Measurements from ENCODE around the gene RAPGEF2.
"Not testable (repeated sequence)": the region's sequence is repeated elsewhere in the genome, so short reads cannot be mapped to it uniquely, and the experiment has no call there.

The RAPGEF2 gene

DNA sequence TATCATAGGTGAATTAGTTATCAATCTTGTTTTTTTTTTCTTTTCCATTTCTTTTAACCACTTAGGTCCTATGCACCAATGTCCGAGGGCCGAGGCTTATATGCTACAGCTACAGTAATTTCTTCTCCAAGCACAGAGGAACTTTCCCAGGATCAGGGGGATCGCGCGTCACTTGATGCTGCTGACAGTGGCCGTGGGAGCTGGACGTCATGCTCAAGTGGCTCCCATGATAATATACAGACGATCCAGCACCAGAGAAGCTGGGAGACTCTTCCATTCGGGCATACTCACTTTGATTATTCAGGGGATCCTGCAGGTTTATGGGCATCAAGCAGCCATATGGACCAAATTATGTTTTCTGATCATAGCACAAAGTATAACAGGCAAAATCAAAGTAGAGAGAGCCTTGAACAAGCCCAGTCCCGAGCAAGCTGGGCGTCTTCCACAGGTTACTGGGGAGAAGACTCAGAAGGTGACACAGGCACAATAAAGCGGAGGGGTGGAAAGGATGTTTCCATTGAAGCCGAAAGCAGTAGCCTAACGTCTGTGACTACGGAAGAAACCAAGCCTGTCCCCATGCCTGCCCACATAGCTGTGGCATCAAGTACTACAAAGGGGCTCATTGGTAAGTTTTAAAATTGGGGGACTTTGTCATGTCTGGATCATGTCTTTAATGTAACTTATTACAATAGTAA, 250.7 kb downstream of the RAPGEF2 start:
- in situ Hi-C loops (cut with HindIII; ENCODE audit: low sequenced_read_pairs) = loop anchor here (5.0 kb wide), 1 partner anchor 71 kb away; no protein-coding TSS in a partner anchor

DNA sequence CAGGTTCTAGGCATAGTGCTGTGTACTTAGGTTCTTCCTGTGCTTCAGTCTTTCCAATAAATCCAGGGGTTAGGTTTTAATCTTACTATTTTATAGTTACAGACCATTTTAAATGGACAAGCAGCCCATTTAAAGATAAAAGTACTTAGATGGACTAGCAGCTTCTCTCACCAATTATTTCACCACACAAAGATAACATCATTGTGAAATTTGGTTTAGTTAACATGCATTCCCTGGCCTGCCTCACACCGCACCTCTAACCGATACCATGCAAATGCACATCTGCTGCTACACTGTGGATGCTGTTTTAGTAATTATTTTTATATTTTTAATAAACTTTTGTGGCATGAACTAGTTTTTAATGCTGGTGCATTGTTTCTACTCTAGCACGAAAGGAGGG, 252.6 kb downstream of the RAPGEF2 start:
- in situ Hi-C loops (cut with HindIII; ENCODE audit: low sequenced_read_pairs) = no loop called here

DNA sequence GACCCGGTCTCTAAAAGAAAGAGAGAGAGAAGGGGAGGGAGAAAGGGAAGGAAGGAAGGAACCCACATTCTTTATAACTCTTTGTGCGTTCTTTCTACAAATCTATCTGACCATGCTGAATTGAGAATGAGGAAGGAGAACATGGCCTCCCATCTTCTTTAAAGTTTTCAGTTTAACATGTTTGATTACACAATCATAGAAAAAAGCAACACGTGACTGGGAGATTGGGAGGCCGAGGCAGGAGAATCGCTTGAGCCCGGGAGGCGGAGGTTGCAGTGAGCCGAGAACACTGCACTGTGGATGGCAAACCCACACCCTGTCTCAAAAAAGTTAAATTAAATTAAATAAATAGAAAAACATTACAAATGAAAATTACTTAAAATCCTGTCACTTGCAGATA, 254.5 kb downstream of the RAPGEF2 start:
- in situ Hi-C loops (cut with HindIII; ENCODE audit: low sequenced_read_pairs) = no loop called here

DNA sequence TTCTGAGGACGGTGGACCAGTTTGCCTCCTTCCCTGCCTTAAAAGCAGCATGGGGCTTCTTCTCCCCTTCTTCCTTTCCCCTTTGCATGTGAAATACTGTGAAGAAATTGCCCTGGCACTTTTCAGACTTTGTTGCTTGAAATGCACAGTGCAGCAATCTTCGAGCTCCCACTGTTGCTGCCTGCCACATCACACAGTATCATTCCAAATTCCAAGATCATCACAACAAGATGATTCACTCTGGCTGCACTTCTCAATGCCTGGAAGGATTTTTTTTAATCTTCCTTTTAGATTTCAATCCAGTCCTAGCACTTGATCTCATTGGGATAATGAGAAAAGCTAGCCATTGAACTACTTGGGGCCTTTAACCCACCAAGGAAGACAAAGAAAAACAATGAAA, 255.3 kb downstream of the RAPGEF2 start:
- in situ Hi-C loops (cut with HindIII; ENCODE audit: low sequenced_read_pairs) = no loop called here

DNA sequence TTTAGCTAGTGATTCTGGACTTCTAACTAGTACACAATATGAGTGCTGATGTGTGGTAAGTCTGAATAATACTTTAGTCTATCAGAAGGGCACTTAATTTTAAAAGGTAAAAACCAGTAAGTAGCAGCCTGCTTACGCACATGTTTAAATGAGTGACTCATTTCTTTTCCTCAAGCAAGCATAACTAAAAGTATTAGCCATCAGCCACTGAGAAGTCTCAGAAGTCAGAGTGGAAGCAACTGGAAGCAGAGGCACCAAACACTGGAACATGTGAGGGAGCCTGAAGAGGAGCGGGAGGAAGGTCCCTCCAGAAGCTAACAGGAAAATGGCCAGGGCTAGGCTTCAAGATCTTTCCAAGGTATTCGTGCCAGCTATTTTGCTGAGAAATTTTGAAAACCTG, 257.7 kb downstream of the RAPGEF2 start:
- in situ Hi-C loops (cut with HindIII; ENCODE audit: low sequenced_read_pairs) = no loop called here

DNA sequence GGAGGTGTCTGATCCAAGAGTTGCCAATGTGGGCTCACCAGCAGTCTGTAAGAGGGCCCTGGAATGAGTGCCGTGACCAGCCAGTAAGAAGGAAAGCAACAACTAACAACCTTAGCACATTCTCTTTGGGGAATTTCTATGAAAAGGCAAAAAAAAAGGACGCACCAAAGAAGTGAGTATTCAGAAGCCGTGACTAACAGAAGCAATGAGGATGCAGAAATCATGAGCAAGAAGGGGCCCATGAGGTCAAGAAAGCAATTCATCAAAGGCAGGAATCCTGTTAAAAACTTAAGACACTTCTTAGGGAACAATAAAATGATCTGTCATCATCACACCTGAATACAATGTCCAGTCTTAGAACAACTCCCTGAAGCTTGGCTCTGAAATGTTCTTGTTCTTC, 260.5 kb downstream of the RAPGEF2 start:
- in situ Hi-C loops (cut with HindIII; ENCODE audit: low sequenced_read_pairs) = no loop called here

DNA sequence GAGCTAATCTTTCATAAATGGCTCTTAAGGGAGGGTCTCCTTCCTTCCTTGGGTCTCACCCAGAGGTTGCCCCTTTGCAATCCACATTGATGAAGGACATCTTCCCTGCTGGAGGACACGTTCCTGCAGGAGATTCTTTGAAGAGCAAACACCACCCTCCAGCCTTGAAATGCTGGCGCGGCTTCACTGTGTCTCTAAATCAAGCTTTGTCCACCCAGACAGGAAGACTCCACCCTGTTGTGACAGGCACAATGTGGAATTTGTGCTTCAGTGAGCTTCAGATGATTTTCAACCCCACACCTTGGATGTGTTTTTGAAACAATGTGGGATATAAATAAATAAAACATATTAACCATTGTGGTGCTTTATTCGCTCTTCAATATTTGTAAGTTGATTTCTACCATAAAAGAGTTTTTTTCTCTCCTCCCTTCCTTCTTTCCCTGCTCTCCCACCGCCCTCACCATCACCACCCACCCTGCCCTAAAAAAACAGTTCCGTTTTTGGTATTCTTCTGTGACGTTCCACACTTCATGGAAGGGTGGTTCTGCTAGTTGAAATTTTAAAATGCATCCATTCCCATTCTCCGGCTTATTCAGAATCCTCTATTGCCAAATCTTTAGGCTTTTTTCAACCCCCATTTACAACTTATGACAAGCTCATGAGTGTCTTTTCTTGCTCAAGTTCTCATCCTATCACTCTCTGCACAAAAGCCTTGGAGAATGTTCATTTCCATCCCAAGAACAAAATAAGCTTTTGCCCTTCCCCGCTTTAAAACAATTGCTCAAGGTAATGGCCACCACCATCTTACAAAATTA, 264.3 kb downstream of the RAPGEF2 start:
- in situ Hi-C loops (cut with HindIII; ENCODE audit: low sequenced_read_pairs) = no loop called here

DNA sequence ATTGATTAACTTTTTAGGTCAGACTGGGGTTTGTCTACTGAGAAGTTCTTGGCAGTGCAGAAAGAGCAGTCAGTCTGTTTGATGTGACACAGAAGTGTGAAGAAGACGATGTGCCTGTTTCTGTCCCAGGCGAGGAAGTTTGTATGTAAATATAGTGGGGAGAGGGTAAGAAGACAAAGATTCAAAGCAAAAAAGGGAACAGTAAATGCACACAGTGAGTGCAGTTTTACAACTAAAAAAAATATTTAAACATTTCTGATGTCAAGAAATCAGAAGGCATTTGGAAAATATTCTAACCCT, 264.9 kb downstream of the RAPGEF2 start:
- in situ Hi-C loops (cut with HindIII; ENCODE audit: low sequenced_read_pairs) = no loop called here

DNA sequence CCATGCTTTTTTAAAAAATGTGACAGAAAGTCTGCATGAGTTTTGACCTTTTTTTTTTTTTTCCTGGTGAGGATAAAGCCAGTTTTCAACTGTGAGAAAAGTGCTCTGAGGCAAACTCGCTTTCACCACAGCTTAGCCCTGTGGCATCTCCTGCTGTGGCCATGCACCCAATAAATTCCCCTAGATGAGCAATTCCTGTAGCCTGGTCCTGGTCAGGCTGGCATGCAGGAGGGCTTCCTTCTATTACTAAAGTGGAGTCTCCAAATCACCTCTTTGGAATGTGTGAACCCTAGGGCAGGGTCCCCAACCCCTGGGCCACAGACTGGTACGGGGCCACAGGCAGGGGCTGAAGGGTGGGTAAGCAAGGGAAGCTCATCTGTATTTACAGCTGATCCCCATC, 265.4 kb downstream of the RAPGEF2 start:
- in situ Hi-C loops (cut with HindIII; ENCODE audit: low sequenced_read_pairs) = no loop called here

DNA sequence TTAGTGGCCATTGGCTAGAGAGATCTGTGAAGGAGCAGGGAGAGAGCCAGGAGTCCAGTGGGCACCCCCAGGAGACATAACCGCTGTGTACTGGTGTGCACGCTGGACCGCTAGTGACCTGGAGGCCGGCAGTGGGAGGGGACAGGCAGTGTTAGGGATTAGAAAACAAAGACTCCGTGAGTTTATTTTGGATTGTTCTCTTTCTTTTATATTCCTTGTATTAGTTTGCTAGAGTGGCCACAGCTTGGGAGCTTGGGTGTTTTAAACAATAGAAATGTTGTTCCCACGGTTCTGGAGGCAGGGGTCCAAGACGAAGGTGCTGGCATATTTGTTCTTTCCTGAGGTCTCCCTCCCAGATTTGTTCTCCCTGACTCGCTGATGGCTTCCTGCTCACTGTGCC, 266.4 kb downstream of the RAPGEF2 start:
- in situ Hi-C loops (cut with HindIII; ENCODE audit: low sequenced_read_pairs) = no loop called here

DNA sequence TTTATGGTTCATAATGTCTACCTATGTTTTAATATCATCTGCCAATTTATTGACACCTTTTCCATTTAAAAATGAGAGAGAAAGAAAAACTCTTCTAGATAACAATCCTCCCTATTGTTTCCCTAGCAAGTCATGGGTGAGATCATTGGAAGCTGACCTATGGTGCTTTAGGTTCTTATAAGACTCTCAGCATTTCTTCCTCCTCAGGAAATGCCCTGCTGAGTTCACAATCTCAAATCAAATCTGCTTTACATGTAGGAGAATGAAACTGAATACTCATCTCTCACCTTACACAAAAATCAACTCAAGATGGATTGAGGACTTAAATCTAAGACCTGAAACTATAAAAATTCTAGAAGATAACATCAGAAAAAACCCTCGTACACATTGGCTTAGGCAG, 267.4 kb downstream of the RAPGEF2 start:
- in situ Hi-C loops (cut with HindIII; ENCODE audit: low sequenced_read_pairs) = no loop called here

DNA sequence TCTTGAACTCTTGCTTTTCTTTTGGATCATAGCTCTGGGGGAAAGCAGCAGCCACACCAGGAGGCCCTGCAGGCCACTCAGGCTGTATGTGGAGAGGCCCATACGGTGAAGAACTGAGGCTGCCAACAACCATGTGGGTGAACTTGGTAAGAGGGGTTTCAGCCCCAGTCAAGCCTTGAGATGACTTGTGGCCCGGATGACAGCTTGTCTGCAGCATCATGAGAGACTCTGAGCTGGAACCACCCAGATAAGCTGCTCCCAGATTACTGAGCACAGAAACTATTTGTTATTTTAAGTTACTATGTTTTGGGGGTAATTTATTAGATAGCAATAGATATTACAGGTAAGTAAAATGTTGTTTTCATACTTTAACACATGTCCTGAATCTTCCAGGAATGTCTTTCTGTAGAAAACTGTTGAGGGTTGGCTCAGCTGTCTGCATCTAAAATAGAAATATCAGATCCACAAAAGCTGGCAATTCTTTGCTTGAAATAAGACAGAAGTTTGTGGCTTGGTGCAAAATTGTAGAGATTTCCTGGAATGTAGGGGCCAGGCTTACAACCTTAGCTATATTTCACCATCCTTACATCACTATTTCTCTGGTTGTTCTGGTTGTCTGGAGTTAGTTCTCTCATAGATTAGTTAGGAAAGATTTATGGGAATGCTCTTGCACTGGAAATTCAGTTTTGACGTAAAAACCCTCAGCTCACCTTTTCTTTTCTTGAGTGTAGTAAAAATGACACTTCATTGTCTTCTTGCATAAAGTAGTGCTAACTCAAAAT, 272.1 kb downstream of the RAPGEF2 start:
- in situ Hi-C loops (cut with HindIII; ENCODE audit: low sequenced_read_pairs) = no loop called here

DNA sequence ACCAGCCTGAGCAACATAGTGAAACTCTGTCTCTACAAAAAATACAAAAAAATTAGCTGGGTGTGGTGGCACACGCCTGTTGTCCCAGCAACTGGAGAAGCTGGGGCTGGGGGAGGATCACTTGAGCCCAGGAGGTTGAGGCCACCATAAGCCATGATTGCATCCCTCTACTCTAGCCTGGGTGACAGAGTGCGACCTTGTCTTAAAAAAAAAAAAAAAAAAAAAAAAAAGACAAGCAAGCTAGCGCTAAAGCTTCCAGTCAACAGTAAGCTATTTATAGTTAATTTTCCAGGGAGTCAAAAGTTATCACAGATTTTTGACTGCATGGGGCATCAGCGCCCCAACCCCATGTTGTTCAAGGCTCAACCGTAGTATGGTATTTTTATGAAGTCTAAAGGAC, 273.4 kb downstream of the RAPGEF2 start:
- in situ Hi-C loops (cut with HindIII; ENCODE audit: low sequenced_read_pairs) = no loop called here

DNA sequence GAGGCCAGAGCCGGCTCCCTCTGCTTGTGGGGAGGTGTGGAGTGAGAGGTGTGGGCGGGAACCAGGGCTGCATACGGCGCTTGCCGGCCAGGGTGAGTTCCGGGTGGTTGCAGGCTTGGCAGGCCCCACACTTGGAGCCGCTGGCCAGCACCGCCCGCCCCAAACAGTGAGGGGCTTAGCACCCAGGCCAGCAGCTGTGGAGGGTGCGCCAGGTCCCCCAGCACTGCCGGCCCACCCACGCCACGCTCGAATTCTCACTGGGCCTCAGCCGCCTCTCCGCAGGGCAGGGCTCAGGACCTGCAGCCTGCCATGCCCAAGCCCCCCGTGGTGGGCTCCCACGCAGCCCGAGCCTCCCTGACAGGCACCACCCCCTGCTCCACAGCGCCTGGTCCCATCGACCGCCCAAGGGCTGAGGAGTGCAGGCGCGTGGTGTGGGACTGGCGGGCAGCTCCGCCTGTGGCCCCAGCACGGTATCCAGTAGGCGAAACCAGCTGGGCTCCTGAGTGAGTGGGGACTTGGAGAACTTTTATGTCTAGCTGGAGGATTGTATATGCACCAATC, 275.3 kb downstream of the RAPGEF2 start:
- in situ Hi-C loops (cut with HindIII; ENCODE audit: low sequenced_read_pairs) = no loop called here

DNA sequence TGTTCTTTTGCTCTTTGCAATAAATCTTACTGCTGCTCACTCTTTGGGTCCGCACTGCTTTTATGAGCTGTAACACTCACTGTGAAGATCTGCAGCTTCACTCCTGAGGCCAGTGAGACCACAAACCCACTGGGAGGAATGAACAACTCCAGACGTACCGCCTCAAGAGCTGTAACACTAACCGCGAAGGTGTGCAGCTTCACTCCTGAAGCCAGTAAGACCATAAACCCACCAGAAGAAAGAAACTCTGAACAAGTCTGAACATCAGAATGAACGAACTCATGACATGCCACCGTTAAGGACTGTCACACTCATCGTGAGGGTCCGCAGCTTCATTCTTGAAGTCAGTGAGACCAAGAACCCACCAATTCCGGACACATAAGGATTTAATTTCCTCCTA, 276.2 kb downstream of the RAPGEF2 start:
- in situ Hi-C loops (cut with HindIII; ENCODE audit: low sequenced_read_pairs) = not testable (repeated sequence)

DNA sequence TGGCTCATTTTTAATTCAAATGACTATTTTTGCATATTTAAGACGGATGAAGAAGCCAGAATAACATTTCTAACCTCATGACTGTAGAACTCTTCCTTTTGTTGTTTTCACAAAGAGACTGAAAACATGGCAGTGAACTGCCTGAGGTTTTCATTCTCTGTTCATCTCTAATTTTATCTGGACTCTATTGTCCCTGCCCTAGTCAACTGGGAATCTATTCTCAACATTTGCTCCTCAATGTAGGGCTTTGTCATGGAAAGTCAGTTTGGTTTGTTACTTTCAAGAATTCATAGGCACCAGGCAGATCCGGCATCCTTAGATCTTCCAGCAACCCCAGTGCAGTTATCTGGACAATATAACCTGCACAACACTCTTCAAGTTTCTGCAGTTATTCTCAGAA, 277.0 kb downstream of the RAPGEF2 start:
- in situ Hi-C loops (cut with HindIII; ENCODE audit: low sequenced_read_pairs) = no loop called here

DNA sequence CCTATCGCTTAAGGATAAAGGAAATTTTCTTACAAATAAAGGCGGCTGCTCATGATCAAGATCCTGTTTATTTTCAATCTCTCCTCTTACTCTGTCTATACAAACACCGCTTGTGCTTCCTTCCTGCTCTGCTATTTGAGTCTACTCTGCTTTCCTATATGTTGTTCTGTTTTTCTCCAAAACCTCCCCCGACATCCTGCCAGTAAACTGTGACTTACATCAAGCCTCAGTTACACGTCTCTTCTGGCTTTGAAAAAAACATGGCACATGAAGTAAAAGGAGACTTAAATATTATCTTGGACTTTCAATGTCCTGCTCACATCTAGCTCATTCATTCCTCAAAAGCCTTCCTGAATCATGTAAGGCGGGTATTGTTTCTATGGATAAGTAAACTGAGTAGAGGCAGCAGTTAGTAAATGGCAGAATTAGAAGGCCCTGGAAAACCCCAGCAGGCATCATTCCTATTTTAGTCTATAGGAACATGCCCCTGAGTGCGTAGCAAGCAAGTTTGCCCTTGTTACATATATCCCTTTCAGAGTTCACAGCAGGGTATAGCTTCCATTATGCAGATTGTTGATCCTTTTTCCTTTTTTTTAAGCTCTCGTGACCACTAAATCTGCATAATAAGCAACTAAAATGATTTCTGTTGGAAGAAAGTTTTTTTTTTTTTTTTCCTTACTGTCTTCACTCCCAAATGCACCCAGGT, 280.1 kb downstream of the RAPGEF2 start:
- in situ Hi-C loops (cut with HindIII; ENCODE audit: low sequenced_read_pairs) = no loop called here

DNA sequence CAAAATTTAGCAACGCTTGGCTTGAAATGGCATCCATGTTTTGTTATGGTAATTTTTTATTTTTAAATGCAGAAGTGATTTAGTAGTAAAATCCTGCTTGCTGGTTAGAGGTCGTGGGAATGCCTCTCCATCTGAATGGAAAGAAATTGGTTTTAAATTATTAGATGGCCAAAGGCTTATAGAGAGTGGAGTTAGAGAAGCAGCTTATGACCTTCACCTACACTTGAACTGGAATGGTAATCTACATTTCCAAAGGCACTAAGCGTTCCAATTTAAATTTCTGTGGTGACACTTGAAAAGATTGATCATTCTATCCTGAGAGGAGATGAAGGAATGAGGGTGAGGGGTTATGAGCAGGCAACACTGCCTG, 280.7 kb downstream of the RAPGEF2 start:
- in situ Hi-C loops (cut with HindIII; ENCODE audit: low sequenced_read_pairs) = no loop called here

DNA sequence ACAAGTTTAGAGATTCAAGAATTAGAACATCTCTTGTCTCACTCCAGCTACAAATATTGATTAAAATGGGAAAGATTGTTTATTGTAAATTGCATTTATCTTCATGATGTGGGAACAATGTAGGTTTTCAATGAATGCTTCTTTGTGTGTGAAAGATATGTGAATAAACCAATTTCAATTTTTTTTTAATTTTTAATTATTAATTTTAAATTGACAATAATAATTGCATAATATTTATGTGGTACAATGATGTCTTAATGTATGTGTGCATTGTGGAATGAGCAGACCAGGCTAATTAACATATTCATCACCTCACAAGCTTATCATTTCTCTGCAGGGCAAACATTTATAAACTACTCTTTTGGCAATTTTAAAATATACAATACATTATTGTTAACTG, 281.1 kb downstream of the RAPGEF2 start:
- in situ Hi-C loops (cut with HindIII; ENCODE audit: low sequenced_read_pairs) = no loop called here

DNA sequence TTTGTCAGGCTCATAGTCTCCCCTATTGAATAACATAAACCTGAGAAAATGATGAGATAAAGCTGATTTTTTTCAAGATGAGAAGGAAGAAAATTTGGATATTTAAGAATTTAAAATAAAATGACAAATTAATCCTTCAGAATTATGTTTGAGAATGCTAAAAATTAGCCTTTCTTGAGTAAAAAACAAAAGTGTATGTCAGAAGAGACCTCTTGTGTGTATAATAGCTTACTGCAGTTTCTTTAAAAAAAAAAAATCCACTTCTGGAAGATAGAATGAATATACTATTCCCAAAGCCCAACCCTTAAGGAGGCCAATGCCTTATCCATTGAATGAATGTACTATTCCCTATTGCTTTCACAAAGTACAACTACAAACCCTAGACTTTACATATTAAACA, 281.8 kb downstream of the RAPGEF2 start:
- in situ Hi-C loops (cut with HindIII; ENCODE audit: low sequenced_read_pairs) = no loop called here

DNA sequence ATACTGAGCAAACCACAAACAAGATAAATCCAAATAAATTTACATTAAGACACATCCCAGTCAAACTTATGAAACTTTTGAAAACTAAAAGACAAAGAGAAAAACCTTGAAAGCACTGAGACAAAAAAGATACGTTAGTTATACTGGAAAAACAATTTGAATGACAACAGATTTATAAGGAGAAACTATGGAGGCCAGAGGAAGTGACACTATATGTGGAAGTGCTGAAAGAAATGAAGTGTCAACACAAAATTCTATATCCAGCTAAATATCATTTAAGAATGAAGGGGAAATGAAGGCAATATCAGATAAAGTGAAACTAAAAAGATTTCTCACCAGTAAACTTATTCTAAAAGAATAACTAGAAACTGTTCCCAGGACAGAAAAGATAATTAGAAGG, 283.7 kb downstream of the RAPGEF2 start:
- in situ Hi-C loops (cut with HindIII; ENCODE audit: low sequenced_read_pairs) = no loop called here
